Fibroblast of lung (primary cell): ENCODE results near the gene RAB27B. TPM values are rescaled to one million over a fixed set of nuclear protein-coding genes. Genes with fewer than 3 reads are reported as not detected.

ENCODE experiments used
- DNase-seq, 2 donors: peaks; one replicate each; pipeline versions ENCODE4 v3.0.0 to v3.0.0-alpha.2; 2010; ENCODE audit warnings: low read depth in 2 of 2
- H2AFZ ChIP-seq: 2 replicates; pipeline ENCODE4 v1.5.1; 2012; ENCODE audit warnings: low read length, control low read depth, inconsistent platforms
- H3K27ac ChIP-seq: 2 replicates; pipeline ENCODE4 v1.5.1; 2011; ENCODE audit warnings: low read length, control low read depth; ENCODE audit not compliant: insufficient read depth
- H3K27me3 ChIP-seq: 2 replicates; pipeline ENCODE4 v1.5.1; 2011; ENCODE audit warnings: mild to moderate bottlenecking, low read length; ENCODE audit not compliant: control insufficient read depth, insufficient read depth
- H3K36me3 ChIP-seq: 2 replicates; pipeline ENCODE4 v1.5.1; 2011; ENCODE audit warnings: low read length; ENCODE audit not compliant: control insufficient read depth, insufficient read depth
- H3K4me1 ChIP-seq: 2 replicates; pipeline ENCODE4 v1.5.1; 2011; ENCODE audit warnings: low read length; ENCODE audit not compliant: control insufficient read depth, insufficient read depth; ENCODE audit errors: extremely low read depth
- H3K4me2 ChIP-seq: 2 replicates; pipeline ENCODE4 v1.5.1; 2011; ENCODE audit warnings: low read length, control low read depth; ENCODE audit not compliant: insufficient read depth; ENCODE audit errors: extremely low read depth
- H3K4me3 ChIP-seq, 4 experiments: fragments of 200-600 bp in 1 of 4; sonication (generic) in 1 of 4; replicated peaks in 1 of 4; 2 replicates each; pipeline ENCODE4 v1.5.1; 2011 to 2016; ENCODE audit warnings: low read length in 4 of 4, low read depth in 3 of 4, mild to moderate bottlenecking in 3 of 4, control low read depth in 2 of 4, inconsistent platforms in 1 of 4, mixed read lengths in 1 of 4; ENCODE audit not compliant: insufficient read depth in 1 of 4; ENCODE audit errors: control extremely low read depth in 1 of 4
- H3K79me2 ChIP-seq: 2 replicates; pipeline ENCODE4 v1.5.1; 2012; ENCODE audit warnings: mild to moderate bottlenecking, low read length, inconsistent platforms; ENCODE audit not compliant: control insufficient read depth, insufficient read depth
- H3K9ac ChIP-seq: 2 replicates; pipeline ENCODE4 v1.5.1; 2011; ENCODE audit warnings: mild to moderate bottlenecking, low read length, control low read depth; ENCODE audit not compliant: insufficient read depth
- H3K9me3 ChIP-seq: 2 replicates; pipeline ENCODE4 v1.5.1; 2012; ENCODE audit warnings: low read depth, low read length; ENCODE audit not compliant: control insufficient read depth, insufficient read depth
- H4K20me1 ChIP-seq: 2 replicates; pipeline ENCODE4 v1.5.1; 2011; ENCODE audit warnings: low read length; ENCODE audit not compliant: control insufficient read depth, insufficient read depth; ENCODE audit errors: extremely low read depth
- EZH2 ChIP-seq: IDR thresholded peaks from 2 replicates; pipeline ENCODE4 v1.5.1; 2012; ENCODE audit warnings: low read length, control low read depth, mild to moderate bottlenecking; ENCODE audit errors: missing control alignments
- polyA plus RNA-seq, 2 donors: library from polyadenylated mRNA; depleted of rRNA in 1 of 2; stranded (reverse) in 1 of 2; unstranded in 1 of 2; fragments of >200 nt; gene quantifications; 2 replicates each; pipeline ENCODE4 v1.2.1, GENCODE V29; 2011 to 2012; ENCODE audit warnings: missing spikeins in 1 of 2
- total RNA-seq: library from RNA; depleted of rRNA; stranded (reverse); fragments of >200 nt; gene quantifications from 2 replicates; pipeline ENCODE4 v1.2.1, GENCODE V29; 2014
- TF ChIP-seq, protein P1 (sequence below), 2 donors: IDR thresholded peaks in 1 of 2; conservative IDR thresholded peaks in 1 of 2; 1 replicate in 1 of 2; 2 replicates in 1 of 2; pipeline ENCODE4 v1.5.1; 2011 to 2012; ENCODE audit warnings: low read length in 2 of 2, control low read depth in 1 of 2, inconsistent platforms in 1 of 2, low read depth in 1 of 2, mild to moderate bottlenecking in 1 of 2

RAB27B gene
- total and polyA plus RNA-seq, 2 donors (not counting 1 experiment from before 2014, with no cell fraction given), result 0.92 to 0.99 TPM

DNA sequence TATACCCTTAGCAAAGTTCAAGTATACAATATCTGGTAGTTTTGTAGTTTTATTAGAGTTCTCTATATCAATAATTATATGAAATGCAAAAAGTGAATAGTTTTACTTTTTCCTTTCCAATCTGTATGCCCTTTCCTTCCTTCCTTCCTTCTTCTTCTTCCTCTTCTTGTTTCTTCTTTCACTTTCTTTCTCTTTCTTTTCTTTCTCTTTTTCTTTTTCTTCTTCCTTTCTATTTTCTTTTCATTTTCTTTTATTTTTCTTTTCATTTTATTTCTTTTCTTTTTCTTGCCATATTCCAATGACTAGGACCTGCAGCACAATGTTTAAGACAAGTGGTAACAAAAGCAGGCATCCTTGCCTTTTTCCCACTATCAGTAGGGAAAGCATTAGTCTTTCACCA is 71.2 kb downstream of the RAB27B start:
- Histone ChIP-seq H3K79me2 (no peaks in the 10 kb centered on the region), H3K9me3 (no peaks in the 10 kb centered on the region), H4K20me1 (no peaks in the 10 kb centered on the region), H3K4me1 (no peaks in the 10 kb centered on the region), H3K36me3 (no peaks in the 10 kb centered on the region), H3K27ac (no peak overlapping the region), H3K27me3 (no peaks in the 10 kb centered on the region), H3K4me2 (no peak overlapping the region), H3K4me3 (no peak overlapping the region), H3K9ac (no peak overlapping the region), H2AFZ (no peak overlapping the region)
- DNase-seq, result no peak
- no peak for TF ChIP-seq EZH2
- TF ChIP-seq, protein P1, sequence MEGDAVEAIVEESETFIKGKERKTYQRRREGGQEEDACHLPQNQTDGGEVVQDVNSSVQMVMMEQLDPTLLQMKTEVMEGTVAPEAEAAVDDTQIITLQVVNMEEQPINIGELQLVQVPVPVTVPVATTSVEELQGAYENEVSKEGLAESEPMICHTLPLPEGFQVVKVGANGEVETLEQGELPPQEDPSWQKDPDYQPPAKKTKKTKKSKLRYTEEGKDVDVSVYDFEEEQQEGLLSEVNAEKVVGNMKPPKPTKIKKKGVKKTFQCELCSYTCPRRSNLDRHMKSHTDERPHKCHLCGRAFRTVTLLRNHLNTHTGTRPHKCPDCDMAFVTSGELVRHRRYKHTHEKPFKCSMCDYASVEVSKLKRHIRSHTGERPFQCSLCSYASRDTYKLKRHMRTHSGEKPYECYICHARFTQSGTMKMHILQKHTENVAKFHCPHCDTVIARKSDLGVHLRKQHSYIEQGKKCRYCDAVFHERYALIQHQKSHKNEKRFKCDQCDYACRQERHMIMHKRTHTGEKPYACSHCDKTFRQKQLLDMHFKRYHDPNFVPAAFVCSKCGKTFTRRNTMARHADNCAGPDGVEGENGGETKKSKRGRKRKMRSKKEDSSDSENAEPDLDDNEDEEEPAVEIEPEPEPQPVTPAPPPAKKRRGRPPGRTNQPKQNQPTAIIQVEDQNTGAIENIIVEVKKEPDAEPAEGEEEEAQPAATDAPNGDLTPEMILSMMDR (conservative IDR thresholded peaks at IDR 0.05 in 1 of 2, IDR thresholded peaks at IDR 0.05 in 1 of 2; ENCODE audit: low read depth in 1 of 2, low read length in 2 of 2), result no peak

DNA sequence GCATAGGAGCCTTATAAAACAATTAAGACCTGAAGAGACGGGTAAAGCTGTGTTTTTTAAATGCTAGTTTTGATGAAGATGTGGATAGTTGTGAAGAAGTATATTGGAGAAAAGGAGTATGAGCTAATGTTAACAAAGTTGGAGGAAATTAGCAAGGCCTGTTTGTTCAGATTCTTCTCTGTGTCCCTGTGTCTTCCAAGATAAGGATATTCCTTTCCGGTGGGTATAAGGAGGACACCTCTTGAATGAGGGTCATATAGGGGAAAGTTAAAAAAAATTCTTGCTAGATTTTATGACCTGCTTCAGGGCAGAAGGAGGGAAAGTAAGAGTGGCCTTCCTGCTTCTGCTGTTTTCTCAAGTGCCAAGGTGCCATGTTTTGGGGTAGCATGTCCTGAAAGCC is 72.0 kb downstream of the RAB27B start:
- no peak for TF ChIP-seq EZH2
- TF ChIP-seq, protein P1 (conservative IDR thresholded peaks at IDR 0.05 in 1 of 2, IDR thresholded peaks at IDR 0.05 in 1 of 2; ENCODE audit: low read depth in 1 of 2, low read length in 2 of 2), result no peak
- Histone ChIP-seq H3K36me3 (no peaks in the 10 kb centered on the region), H2AFZ (no peak overlapping the region), H3K4me3 (no peak overlapping the region), H3K79me2 (no peaks in the 10 kb centered on the region), H3K27ac (no peak overlapping the region), H3K4me2 (no peak overlapping the region), H3K9ac (no peak overlapping the region), H4K20me1 (no peaks in the 10 kb centered on the region), H3K9me3 (no peaks in the 10 kb centered on the region), H3K27me3 (no peaks in the 10 kb centered on the region), H3K4me1 (no peaks in the 10 kb centered on the region)
- no peak for DNase-seq

DNA sequence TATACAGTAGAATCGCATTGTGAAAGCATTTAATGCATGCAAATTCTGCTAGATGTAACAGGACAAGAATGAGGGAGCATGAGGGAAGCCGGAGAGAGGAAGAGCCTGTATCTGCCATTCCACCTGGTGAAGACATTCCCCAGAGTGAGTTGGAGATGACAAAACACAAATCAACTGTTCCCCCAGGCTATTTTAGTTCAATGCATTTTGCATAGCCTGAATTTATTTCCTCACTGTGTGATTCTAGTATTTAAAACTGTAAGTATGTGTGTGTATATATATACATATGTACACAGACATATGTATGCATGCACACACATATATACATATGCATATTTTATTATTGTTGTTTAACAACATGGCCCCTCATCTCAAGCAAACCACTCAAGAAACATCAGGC is 76.3 kb downstream of the RAB27B start:
- no peak overlapping the region for H3K9ac ChIP-seq
- no peak overlapping the region for H3K4me2 ChIP-seq
- no peak overlapping the region for H3K27ac ChIP-seq
- no peaks in the 10 kb centered on the region for H3K79me2 ChIP-seq
- no peaks in the 10 kb centered on the region for H4K20me1 ChIP-seq
- no peak for TF ChIP-seq EZH2
- TF ChIP-seq, protein P1 (conservative IDR thresholded peaks at IDR 0.05 in 1 of 2, IDR thresholded peaks at IDR 0.05 in 1 of 2; ENCODE audit: low read depth in 1 of 2, low read length in 2 of 2), result no peak
- no peaks in the 10 kb centered on the region for H3K27me3 ChIP-seq
- no peaks in the 10 kb centered on the region for H3K36me3 ChIP-seq
- H3K9me3 ChIP-seq, result no peaks in the 10 kb centered on the region
- no peak overlapping the region for H3K4me3 ChIP-seq
- DNase-seq, result no peak
- H2AFZ ChIP-seq, result no peak overlapping the region
- H3K4me1 ChIP-seq, result no peaks in the 10 kb centered on the region
